ENCODE results near the gene SHKBP1.

Gene SHKBP1

GRCh38 chr19:40575326-40575725 is 1.3 kb upstream of the SHKBP1 start:
- DNase-seq (ENCODE audit: low read depth): no peak
- no peaks in the 10 kb centered on the region for H3K27me3 ChIP-seq (replicated peaks; ENCODE audit: control insufficient read depth, insufficient read depth, low read length)
- H3K36me3 ChIP-seq (ENCODE audit: control insufficient read depth, insufficient read depth, low read length, severe bottlenecking): peaks cover 3% of the 10 kb centered on the region
- no peak overlapping the region for H3K4me3 ChIP-seq (ENCODE audit: low read length)
- H3K9ac ChIP-seq (ENCODE audit: low read length): no peak overlapping the region
- no peaks in the 10 kb centered on the region for H3K9me3 ChIP-seq (ENCODE audit: control insufficient read depth, low read length)
- H3K4me1 ChIP-seq (ENCODE audit: control insufficient read depth, insufficient read depth, low read length): peaks cover 3% of the 10 kb centered on the region

- H3K27me3 ChIP-seq (replicated peaks; ENCODE audit: control insufficient read depth, insufficient read depth, low read length): no peaks in the 10 kb centered on the region
- no peaks in the 10 kb centered on the region for H3K9me3 ChIP-seq (ENCODE audit: control insufficient read depth, low read length)
- peak overlapping the region; percentile 34 for H3K9ac ChIP-seq (ENCODE audit: low read length)
- H3K4me3 ChIP-seq (ENCODE audit: low read length): peak overlapping the region; percentile 90
- no peak for DNase-seq (ENCODE audit: low read depth)
- peaks cover 3% of the 10 kb centered on the region for H3K4me1 ChIP-seq (ENCODE audit: control insufficient read depth, insufficient read depth, low read length)
- peaks cover 8% of the 10 kb centered on the region for H3K36me3 ChIP-seq (ENCODE audit: control insufficient read depth, insufficient read depth, low read length, severe bottlenecking)
These were observed 505 bp upstream of the SHKBP1 start for GRCh38 chr19:40576151-40576584.

GRCh38 chr19:40578442-40578908 is 1.8 kb downstream of the SHKBP1 start:
- Histone ChIP-seq H3K9ac (ENCODE audit: low read length) (no peak overlapping the region), H3K4me1 (ENCODE audit: control insufficient read depth, insufficient read depth, low read length) (peaks cover 3% of the 10 kb centered on the region), H3K9me3 (ENCODE audit: control insufficient read depth, low read length) (no peaks in the 10 kb centered on the region), H3K4me3 (ENCODE audit: low read length) (no peak overlapping the region), H3K27me3 (replicated peaks; ENCODE audit: control insufficient read depth, insufficient read depth, low read length) (no peaks in the 10 kb centered on the region), H3K36me3 (ENCODE audit: control insufficient read depth, insufficient read depth, low read length, severe bottlenecking) (peaks cover 18% of the 10 kb centered on the region)
- DNase-seq (ENCODE audit: low read depth): no peak

GRCh38 chr19:40580619-40581018 is 3.9 kb downstream of the SHKBP1 start:
- no peak for DNase-seq (ENCODE audit: low read depth)
- Histone ChIP-seq H3K9me3 (ENCODE audit: control insufficient read depth, low read length) (no peaks in the 10 kb centered on the region), H3K4me3 (ENCODE audit: low read length) (no peak overlapping the region), H3K27me3 (replicated peaks; ENCODE audit: control insufficient read depth, insufficient read depth, low read length) (no peaks in the 10 kb centered on the region), H3K4me1 (ENCODE audit: control insufficient read depth, insufficient read depth, low read length) (peaks cover 3% of the 10 kb centered on the region), H3K9ac (ENCODE audit: low read length) (no peak overlapping the region), H3K36me3 (ENCODE audit: control insufficient read depth, insufficient read depth, low read length, severe bottlenecking) (peaks cover 22% of the 10 kb centered on the region)

- no peaks in the 10 kb centered on the region for H3K9me3 ChIP-seq (ENCODE audit: control insufficient read depth, low read length)
- H3K4me3 ChIP-seq (ENCODE audit: low read length): no peak overlapping the region
- H3K9ac ChIP-seq (ENCODE audit: low read length): no peak overlapping the region
- H3K4me1 ChIP-seq (ENCODE audit: control insufficient read depth, insufficient read depth, low read length): peaks cover 3% of the 10 kb centered on the region
- H3K36me3 ChIP-seq (ENCODE audit: control insufficient read depth, insufficient read depth, low read length, severe bottlenecking): peaks cover 22% of the 10 kb centered on the region
- DNase-seq (ENCODE audit: low read depth): no peak
- no peaks in the 10 kb centered on the region for H3K27me3 ChIP-seq (replicated peaks; ENCODE audit: control insufficient read depth, insufficient read depth, low read length)
These were observed 4.9 kb downstream of the SHKBP1 start for GRCh38 chr19:40581531-40581930.

GRCh38 chr19:40582467-40582866 is 5.8 kb downstream of the SHKBP1 start:
- H3K36me3 ChIP-seq (ENCODE audit: control insufficient read depth, insufficient read depth, low read length, severe bottlenecking): peaks cover 25% of the 10 kb centered on the region
- H3K9ac ChIP-seq (ENCODE audit: low read length): no peak overlapping the region
- peaks cover under 1% of the 10 kb centered on the region for H3K4me1 ChIP-seq (ENCODE audit: control insufficient read depth, insufficient read depth, low read length)
- no peak for DNase-seq (ENCODE audit: low read depth)
- no peaks in the 10 kb centered on the region for H3K27me3 ChIP-seq (replicated peaks; ENCODE audit: control insufficient read depth, insufficient read depth, low read length)
- no peak overlapping the region for H3K4me3 ChIP-seq (ENCODE audit: low read length)
- H3K9me3 ChIP-seq (ENCODE audit: control insufficient read depth, low read length): no peaks in the 10 kb centered on the region

GRCh38 chr19:40583283-40583682 is 6.6 kb downstream of the SHKBP1 start:
- DNase-seq (ENCODE audit: low read depth): no peak
- Histone ChIP-seq H3K27me3 (replicated peaks; ENCODE audit: control insufficient read depth, insufficient read depth, low read length) (no peaks in the 10 kb centered on the region), H3K9ac (ENCODE audit: low read length) (no peak overlapping the region), H3K4me1 (ENCODE audit: control insufficient read depth, insufficient read depth, low read length) (no peaks in the 10 kb centered on the region), H3K9me3 (ENCODE audit: control insufficient read depth, low read length) (no peaks in the 10 kb centered on the region), H3K36me3 (ENCODE audit: control insufficient read depth, insufficient read depth, low read length, severe bottlenecking) (peaks cover 25% of the 10 kb centered on the region), H3K4me3 (ENCODE audit: low read length) (no peak overlapping the region)

- H3K4me1 ChIP-seq (ENCODE audit: control insufficient read depth, insufficient read depth, low read length): no peaks in the 10 kb centered on the region
- H3K4me3 ChIP-seq (ENCODE audit: low read length): no peak overlapping the region
- no peak overlapping the region for H3K9ac ChIP-seq (ENCODE audit: low read length)
- H3K27me3 ChIP-seq (replicated peaks; ENCODE audit: control insufficient read depth, insufficient read depth, low read length): no peaks in the 10 kb centered on the region
- no peak for DNase-seq (ENCODE audit: low read depth)
- H3K9me3 ChIP-seq (ENCODE audit: control insufficient read depth, low read length): no peaks in the 10 kb centered on the region
- H3K36me3 ChIP-seq (ENCODE audit: control insufficient read depth, insufficient read depth, low read length, severe bottlenecking): peaks cover 25% of the 10 kb centered on the region
These were observed 7.3 kb downstream of the SHKBP1 start for GRCh38 chr19:40584007-40584406.

- Histone ChIP-seq H3K36me3 (ENCODE audit: control insufficient read depth, insufficient read depth, low read length, severe bottlenecking) (peaks cover 22% of the 10 kb centered on the region), H3K27me3 (replicated peaks; ENCODE audit: control insufficient read depth, insufficient read depth, low read length) (no peaks in the 10 kb centered on the region), H3K4me1 (ENCODE audit: control insufficient read depth, insufficient read depth, low read length) (no peaks in the 10 kb centered on the region), H3K9ac (ENCODE audit: low read length) (no peak overlapping the region), H3K4me3 (ENCODE audit: low read length) (no peak overlapping the region), H3K9me3 (ENCODE audit: control insufficient read depth, low read length) (no peaks in the 10 kb centered on the region)
- no peak for DNase-seq (ENCODE audit: low read depth)
These were observed 8.7 kb downstream of the SHKBP1 start for GRCh38 chr19:40585241-40585981.

GRCh38 chr19:40585982-40586422 is 9.3 kb downstream of the SHKBP1 start:
- no peaks in the 10 kb centered on the region for H3K4me1 ChIP-seq (ENCODE audit: control insufficient read depth, insufficient read depth, low read length)
- no peak for DNase-seq (ENCODE audit: low read depth)
- no peak overlapping the region for H3K9ac ChIP-seq (ENCODE audit: low read length)
- peaks cover 17% of the 10 kb centered on the region for H3K36me3 ChIP-seq (ENCODE audit: control insufficient read depth, insufficient read depth, low read length, severe bottlenecking)
- H3K4me3 ChIP-seq (ENCODE audit: low read length): no peak overlapping the region
- H3K27me3 ChIP-seq (replicated peaks; ENCODE audit: control insufficient read depth, insufficient read depth, low read length): no peaks in the 10 kb centered on the region
- H3K9me3 ChIP-seq (ENCODE audit: control insufficient read depth, low read length): no peaks in the 10 kb centered on the region

GRCh38 chr19:40586611-40587010 is 9.9 kb downstream of the SHKBP1 start:
- Histone ChIP-seq H3K4me3 (ENCODE audit: low read length) (no peak overlapping the region), H3K36me3 (ENCODE audit: control insufficient read depth, insufficient read depth, low read length, severe bottlenecking) (peaks cover 17% of the 10 kb centered on the region), H3K9ac (ENCODE audit: low read length) (no peak overlapping the region), H3K4me1 (ENCODE audit: control insufficient read depth, insufficient read depth, low read length) (no peaks in the 10 kb centered on the region), H3K27me3 (replicated peaks; ENCODE audit: control insufficient read depth, insufficient read depth, low read length) (no peaks in the 10 kb centered on the region), H3K9me3 (ENCODE audit: control insufficient read depth, low read length) (no peaks in the 10 kb centered on the region)
- no peak for DNase-seq (ENCODE audit: low read depth)
